HG03103 (cell line): ENCODE measurements around the gene NYNRIN.
A peak's percentile ranks its signal among the peaks of the same experiment; 100 is the strongest.

Experiments used
- ATAC-seq: cut with Tn5 transposase; IDR thresholded peaks from one replicate; pipeline ENCODE4 v1.9.1; 2021; ENCODE audit warnings: low read depth; ENCODE audit not compliant: unreplicated experiment

The NYNRIN gene

GRCh38 chr14:24429395-24430142, 30.8 kb downstream of the NYNRIN start, which contains the start of the genes CBLN3 and KHNYN:
TSS of gene CBLN3 (minus strand) at chr14:24429668. CDS start at chr14:24429054, 614 bp downstream.
TSS of gene KHNYN (plus strand) at chr14:24429954. CDS start at chr14:24430731, 777 bp downstream.
- peak; percentile 81 for ATAC-seq

DNA sequence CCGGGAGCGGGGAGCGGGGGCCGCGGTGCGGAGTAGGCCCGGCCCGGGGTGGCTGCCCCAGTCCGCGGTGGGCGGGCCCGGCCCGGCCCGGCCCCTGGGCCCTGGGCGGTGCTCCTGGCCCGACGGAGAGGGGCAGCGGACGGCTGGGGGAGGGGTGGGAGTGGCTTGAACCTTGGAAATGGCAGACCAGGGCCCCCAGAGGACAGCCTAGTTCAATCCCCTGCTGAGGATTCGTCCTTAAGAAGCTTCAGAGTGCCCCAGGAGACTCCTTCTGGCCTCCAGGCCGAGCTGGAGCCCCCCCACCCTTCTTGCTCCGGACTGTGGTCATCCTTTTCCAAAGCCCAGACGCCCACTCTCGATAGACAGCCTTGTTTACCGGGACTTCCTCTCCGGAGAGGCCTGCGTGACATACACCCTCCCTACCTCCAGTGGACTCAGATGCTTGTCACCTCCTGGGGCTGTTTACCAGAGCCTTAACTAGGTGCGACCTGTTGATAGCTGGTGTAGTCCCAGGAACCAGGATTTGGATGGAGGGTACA, 31.4 kb downstream of the NYNRIN start:
- peak; percentile 34 for ATAC-seq

- no peak for ATAC-seq
These were observed 32.1 kb downstream of the NYNRIN start for GRCh38 chr14:24430682-24431568.

DNA sequence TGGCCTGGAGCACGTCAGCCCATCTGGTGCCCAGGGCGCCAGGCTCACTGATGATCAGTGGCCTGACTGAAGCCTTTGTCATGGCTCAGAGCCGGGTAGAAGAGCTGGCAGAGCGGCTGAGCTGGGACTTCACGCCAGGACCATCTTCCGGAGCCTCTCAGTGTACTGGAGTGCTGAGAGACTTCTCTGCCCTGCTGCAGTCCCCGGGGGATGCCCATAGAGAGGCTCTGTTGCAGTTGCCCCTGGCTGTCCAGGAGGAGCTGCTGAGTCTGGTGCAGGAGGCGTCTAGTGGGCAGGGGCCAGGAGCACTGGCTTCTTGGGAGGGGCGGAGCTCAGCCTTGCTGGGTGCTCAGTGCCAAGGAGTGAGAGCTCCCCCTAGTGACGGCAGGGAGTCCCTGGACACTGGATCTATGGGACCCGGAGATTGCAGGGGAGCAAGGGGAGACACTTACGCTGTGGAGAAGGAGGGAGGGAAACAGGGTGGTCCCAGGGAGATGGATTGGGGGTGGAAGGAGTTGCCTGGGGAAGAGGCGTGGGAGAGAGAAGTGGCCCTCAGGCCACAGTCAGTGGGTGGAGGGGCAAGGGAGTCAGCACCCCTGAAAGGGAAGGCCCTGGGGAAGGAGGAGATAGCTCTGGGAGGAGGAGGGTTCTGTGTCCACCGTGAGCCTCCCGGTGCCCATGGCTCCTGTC, 32.9 kb downstream of the NYNRIN start:
- peak; percentile 46 for ATAC-seq

DNA sequence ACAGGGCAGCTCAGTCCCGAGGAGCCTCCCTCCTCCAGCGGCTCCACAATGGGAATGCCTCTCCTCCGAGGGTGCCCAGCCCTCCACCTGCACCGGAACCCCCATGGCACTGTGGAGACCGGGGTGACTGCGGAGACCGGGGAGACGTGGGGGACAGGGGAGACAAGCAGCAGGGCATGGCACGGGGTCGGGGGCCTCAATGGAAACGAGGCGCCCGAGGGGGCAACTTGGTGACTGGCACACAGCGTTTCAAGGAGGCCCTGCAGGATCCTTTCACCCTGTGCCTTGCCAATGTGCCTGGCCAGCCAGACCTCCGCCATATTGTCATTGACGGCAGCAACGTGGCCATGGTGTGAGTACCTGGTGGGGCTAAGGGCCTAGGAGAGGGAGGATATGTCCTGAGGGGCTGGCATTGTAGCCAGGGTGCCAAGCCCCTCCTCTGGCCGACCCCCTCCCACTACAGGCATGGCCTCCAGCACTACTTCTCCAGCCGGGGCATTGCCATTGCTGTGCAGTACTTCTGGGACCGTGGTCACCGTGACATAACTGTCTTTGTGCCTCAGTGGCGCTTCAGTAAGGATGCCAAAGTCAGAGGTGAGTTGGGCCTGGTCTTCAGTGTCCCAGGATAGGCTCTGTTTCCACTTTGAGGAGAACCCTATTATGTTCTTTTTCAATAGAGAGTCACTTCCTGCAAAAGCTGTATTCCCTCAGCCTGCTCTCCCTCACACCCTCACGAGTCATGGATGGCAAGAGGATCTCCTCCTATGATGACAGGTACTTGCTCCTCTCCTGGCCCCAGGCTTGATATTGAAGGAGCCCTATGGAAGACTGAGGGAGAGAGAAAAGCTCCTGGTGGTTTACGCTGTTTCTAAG, 33.7 kb downstream of the NYNRIN start:
- no peak for ATAC-seq

DNA sequence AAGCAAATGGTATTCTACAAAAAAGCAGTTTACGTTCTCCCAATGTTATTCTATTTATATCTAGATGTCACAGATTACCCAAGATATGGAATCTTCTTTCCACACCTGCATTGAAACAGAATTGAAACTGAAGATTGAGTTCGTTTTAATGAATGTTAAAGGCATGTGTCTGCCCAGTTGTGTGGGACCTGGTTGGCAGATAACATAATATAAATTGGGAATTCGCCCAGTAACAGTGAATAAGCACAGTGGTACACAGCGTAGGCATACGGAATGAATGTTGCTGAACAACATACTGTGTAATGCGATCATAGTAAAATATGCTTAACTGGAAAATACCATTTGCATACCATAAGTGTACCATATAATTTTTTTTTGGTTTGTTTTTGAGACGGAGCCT, 35.2 kb downstream of the NYNRIN start:
- no peak for ATAC-seq

- no peak for ATAC-seq
These were observed 35.9 kb downstream of the NYNRIN start for GRCh38 chr14:24434676-24435075.

- no peak for ATAC-seq
These were observed 36.5 kb downstream of the NYNRIN start for GRCh38 chr14:24435192-24435810.

DNA sequence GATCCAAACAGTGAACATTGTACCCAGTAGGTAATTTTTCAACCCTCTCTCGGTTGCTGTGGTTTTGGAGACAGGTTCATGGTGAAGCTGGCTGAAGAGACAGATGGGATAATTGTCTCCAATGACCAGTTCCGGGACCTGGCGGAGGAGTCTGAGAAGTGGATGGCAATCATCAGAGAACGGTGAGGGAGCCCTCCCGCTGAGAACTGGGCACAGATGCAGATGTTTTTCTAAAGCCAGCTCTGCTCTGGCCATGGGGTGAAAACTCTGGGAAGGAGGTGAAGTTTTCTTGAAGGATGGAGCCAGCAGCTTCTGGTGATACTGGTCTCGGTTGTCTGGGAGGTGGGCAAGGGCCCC, 37.2 kb downstream of the NYNRIN start:
- ATAC-seq = no peak

- no peak for ATAC-seq
These were observed 37.7 kb downstream of the NYNRIN start for GRCh38 chr14:24436355-24437019.

- ATAC-seq = no peak
These were observed 38.4 kb downstream of the NYNRIN start for GRCh38 chr14:24437020-24437735.

GRCh38 chr14:24437736-24438067, 38.9 kb downstream of the NYNRIN start:
- no peak for ATAC-seq

- ATAC-seq = no peak
These were observed 39.7 kb downstream of the NYNRIN start for GRCh38 chr14:24438223-24439097.

DNA sequence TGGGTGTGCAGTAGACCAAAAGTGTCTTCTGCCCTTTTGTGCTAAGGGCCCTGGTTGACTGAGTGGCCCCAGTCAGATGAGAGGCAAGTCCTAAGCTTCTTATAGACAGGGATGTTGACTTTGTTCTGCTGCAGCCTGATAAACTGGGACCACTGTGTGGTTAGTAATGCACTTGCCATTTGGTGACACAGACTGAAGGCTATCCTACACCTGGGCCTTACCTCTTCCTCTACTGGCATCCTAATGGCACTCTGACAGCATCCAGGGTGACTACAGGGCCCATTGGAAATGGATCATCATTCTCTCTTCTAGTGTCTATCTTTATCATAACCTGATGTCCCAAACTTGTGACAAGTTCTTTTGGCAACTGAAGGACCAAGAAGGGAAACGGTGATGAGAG, 40.5 kb downstream of the NYNRIN start:
- ATAC-seq = no peak

DNA sequence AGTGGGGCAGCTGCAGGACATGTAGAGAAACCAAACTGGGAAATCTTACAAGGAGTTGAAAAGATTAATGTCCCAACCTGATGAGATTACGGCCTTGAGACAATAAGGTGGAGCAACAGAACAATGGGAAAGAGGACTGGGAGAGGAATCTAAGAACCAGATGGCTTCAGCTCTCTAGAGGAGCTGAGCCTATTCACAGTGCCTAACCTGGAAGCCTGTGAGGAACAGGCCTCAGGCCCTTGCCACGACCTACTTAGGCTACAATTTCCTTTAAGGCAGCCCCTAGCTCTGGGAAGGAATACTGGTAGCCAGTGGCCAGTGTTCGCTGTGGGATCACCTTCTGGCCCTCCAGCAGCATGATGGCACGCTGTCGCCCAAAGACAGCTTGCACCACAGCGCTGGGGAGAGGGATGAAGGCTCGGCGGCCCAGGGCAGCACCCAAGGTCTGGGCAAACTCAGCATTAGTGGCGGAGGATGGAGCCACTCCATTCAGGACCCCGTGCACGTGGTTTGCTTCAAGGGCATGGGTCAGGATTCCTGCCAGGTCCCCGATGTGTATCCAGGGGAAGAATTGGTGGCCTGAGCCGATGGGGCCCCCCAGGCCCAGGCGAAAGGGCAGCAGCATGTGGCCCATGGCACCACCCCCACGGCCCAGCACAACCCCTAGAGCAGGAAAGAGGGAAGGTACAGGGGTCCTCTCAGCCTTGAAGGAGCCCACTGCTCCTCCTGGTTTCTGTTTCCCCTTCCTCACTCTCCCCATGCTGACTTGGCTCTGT, 41.2 kb downstream of the NYNRIN start:
- no peak for ATAC-seq

DNA sequence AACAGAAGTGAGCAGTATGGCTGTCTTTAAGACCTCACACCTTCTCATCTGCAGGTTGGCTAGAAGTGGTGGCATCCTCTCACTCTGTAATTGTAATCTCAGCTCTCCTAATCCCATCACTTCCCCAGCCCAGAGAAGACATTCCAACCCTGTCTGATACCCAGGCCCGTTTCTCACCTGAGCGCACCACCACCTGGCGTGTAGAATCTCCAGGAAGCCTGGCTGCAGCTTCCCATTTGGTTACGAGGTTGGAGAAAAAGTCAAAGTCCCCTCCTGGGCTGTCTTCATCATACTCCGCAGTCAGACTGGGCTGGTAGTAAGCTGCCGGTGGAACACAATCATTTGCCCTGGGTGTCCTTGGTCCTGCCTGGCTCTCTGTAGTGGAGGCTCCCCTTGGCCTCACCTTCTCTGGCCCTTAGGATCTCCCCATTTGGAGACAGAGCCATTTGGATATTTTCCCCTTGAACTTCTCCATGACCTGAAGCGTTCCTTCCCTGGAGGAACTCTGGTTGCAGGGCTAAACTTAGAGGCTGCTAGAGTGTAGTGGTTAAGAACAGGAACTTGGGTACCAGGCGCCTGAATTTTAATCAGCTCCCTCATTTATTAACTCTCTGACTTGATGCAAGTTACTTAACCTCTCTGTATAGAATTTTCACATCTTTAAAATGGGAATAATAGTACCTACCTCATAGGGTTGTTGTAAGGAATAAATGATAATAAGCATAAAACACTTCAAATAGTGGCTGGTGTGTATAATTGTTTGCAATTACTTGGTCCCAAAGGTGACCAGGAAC, 42.0 kb downstream of the NYNRIN start:
- ATAC-seq = no peak
